Measurements from ENCODE around the gene C6orf89. TPM values are rescaled to one million over a fixed set of nuclear protein-coding genes. Genes with fewer than 3 reads are reported as not detected.

C6orf89 gene
- total and polyA plus RNA-seq, 2 of the 8 experiments (the other 6 are each of a cell fraction or from before 2014, with no cell fraction given): 4.6 to 12.3 TPM

GRCh38 chr6:36848658-36849441 is 36.9 kb upstream of the C6orf89 start (continued):
- no peak for TF ChIP-seq KDM4A (IDR thresholded peaks at IDR 0.05; ENCODE audit: low read depth, low read length, severe bottlenecking)
- TF ChIP-seq JUND (IDR thresholded peaks at IDR 0.05; ENCODE audit: low read length): no peak
- TF ChIP-seq TAF1 (IDR thresholded peaks at IDR 0.05; ENCODE audit: low read depth, low read length): no peak
- no peak for TF ChIP-seq EP300 (IDR thresholded peaks at IDR 0.05; ENCODE audit: borderline replicate concordance in 1 of 2, low read depth in 2 of 2, low read length in 2 of 2)
- TF ChIP-seq RBBP5 (IDR thresholded peaks at IDR 0.05; ENCODE audit: borderline replicate concordance, low read depth, low read length): no peak
